Inferior parietal cortex (tissue), 1 donor: Measurements from ENCODE around the gene RBCK1.
"Not testable (repeated sequence)": the region's sequence is repeated elsewhere in the genome, so short reads cannot be mapped to it uniquely, and the experiment has no call there.

Experiments used
- DNase-seq: peaks from one replicate; pipeline ENCODE4 v3.0.0-alpha.2; 2016; ENCODE audit errors: extremely low spot score

The RBCK1 gene

GRCh38 chr20:376089-376488 lies 32.0 kb upstream of the RBCK1 start:
- DNase-seq = no peak

DNA sequence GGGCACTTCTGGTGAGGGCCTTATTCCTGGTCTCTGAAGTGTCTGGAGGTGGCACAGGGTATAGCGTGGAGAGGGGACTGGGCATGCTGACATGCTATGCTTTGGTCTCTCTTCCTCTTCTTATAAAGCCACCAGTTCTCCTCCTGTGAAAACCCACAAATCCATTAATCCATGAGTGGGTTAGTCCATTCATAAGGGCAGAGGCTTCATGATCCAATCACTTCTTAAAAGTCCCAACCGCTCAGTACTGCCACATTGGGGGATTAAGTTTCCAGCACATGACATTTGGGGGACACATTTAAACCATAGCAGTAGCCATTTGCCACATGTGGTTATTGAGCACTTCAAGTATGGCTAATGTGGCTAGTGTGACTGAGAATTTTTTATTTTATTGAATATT lies 31.3 kb upstream of the RBCK1 start:
- no peak for DNase-seq

DNA sequence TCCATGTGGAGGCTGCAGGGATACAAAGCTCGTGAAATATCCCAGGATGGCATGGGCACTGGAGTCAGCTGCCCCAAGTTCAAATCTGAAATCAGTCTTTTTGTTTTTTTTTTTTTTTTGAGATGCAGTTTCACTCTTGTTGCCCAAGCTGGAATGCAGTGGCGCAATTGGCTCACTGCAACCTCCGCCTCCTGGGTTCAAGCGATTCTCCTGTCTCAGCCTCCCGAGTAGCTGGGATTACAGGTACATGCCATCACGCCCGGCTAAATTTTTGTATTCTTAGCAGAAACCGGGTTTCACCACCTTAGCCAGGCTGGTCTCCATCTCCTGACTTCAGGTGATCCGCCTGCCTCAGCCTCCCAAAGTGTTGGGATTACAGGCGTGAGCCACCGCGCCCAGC lies 30.5 kb upstream of the RBCK1 start:
- not testable (repeated sequence) for DNase-seq

DNA sequence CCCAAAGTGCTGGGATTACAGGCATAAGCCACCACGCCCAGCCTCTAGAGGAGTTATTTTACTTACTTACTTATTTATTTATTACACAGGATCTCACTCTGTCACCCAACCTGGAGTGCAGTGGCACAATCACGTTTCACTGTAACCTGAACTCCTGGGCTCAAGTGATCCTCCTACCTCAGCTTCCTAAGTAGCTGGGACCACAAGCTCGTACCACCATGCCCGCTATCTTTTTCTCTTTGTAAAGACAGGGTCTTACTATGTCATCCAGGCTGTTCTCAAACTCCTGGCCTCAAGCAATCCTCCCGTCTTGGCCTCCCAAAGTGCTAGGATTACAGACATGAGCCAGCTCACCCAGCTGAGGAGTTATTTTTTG lies 29.1 kb upstream of the RBCK1 start:
- DNase-seq = no peak

- no peak for DNase-seq
Measured at GRCh38 chr20:380763-381580, 27.1 kb upstream of the RBCK1 start.

DNA sequence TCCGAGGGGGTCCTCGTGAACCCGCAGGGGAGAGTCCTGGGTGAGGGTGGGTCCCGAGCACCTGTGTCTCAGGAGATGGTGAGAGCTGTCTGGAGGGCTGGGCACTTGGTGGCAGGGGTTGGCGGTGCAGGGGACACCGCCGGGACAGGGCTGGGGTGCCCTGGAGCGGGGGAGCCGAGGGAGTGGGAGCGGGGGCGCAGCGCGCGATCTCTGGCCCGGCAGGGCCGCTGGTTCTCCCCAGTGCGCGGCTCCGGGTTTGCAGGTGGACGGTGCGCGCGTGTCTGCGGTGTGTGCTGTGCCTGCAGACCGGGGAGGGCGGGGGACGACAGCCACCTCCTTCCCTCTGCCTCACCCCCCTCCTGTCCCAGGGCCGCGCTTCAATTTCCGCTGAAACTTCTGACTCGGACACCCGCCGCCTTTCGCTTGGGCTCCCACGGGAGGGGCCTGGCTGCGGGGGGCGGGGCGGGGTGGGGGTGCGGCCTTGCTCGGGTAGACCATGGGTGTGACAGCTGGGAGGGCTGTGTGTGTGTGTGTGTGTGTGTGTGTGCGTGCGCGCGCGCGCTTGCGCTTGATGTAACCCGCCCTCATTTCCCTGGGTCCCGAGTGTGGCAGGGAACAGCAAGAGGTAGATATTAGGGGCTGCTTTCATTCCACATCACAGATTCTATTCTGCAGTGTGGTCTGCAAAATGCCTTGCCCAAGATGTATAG lies 26.4 kb upstream of the RBCK1 start:
- no peak for DNase-seq

GRCh38 chr20:382291-383115 lies 25.6 kb upstream of the RBCK1 start:
- no peak for DNase-seq

DNA sequence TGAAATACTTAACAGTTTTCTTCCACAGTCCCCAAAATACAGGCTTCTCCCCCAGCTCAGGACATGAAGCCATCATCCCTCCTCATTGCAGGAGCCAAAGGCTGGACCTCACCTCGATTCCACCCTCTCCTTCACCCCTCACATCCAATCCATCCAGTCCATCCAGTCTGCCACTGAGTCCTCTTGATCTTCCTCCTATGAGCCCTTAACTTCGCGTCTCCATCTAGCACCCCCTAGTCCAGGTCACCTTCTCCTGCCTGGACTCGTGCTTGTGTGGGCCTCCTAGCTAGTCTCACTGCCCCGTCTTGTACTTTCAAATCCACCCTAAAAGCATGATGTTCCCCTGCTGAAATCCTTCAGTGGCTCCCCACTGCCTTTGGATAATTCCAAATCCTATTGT lies 24.2 kb upstream of the RBCK1 start:
- no peak for DNase-seq

DNA sequence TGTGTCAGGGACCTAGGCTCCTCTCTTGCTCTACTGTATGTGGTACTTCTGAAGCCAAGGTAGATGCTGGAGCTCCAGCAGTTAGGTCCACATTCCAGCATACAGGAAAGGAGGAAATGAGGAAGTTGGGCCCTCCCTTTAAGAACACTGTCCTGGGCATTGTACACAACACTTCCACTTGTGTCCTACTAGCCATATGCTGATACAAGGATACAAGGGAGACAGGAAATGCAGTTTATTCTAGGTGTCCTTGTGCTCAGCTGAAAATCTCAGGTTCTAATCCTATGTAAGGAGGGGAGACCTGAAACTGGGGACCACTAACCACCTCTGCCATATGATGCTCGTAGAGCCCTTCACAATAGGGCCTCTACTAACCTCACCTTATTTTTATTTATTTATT lies 23.4 kb upstream of the RBCK1 start:
- DNase-seq = no peak

GRCh38 chr20:385448-385847 lies 22.7 kb upstream of the RBCK1 start:
- DNase-seq = no peak

DNA sequence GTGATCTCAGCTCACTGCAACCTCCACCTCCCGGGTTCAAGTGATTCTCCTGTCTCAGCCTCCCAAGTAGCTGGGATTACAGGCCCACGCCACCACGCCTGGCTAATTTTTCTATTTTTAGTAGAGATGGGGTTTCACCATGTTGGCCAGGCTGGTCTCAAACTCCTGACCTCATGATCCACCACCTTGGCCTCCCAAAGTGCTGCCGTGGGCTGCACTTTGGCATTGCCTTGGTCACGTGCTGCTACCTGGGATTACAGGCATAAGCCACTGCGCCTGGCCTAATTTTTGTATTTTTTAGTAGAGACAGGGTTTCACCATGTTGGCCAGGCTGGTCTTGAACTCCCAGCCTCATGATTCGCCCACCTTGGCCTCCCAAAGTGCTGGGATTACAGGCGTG lies 21.5 kb upstream of the RBCK1 start:
- not testable (repeated sequence) for DNase-seq

GRCh38 chr20:387520-387919 lies 20.6 kb upstream of the RBCK1 start:
- no peak for DNase-seq

GRCh38 chr20:388034-388994 lies 19.8 kb upstream of the RBCK1 start:
- no peak for DNase-seq

DNA sequence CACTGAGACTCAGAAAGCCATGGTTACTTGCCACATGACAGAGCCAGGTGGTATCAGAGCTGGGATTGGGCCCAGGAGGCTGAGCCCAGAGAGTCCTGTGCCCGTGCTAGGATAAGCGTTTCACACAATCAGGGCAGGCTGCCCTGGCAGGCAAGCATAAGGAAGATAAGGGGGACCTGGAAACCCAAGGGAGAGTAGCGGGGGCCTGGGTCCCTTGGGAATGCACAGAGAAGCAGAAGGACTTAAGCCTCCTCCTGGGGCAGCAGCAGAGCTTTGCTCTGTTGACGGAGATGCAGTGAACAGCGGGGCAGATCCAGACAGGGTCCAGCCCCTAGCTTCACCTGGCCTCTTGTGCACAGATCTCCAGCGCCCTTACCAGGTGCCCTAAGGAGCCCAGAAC lies 18.9 kb upstream of the RBCK1 start:
- DNase-seq = no peak

DNA sequence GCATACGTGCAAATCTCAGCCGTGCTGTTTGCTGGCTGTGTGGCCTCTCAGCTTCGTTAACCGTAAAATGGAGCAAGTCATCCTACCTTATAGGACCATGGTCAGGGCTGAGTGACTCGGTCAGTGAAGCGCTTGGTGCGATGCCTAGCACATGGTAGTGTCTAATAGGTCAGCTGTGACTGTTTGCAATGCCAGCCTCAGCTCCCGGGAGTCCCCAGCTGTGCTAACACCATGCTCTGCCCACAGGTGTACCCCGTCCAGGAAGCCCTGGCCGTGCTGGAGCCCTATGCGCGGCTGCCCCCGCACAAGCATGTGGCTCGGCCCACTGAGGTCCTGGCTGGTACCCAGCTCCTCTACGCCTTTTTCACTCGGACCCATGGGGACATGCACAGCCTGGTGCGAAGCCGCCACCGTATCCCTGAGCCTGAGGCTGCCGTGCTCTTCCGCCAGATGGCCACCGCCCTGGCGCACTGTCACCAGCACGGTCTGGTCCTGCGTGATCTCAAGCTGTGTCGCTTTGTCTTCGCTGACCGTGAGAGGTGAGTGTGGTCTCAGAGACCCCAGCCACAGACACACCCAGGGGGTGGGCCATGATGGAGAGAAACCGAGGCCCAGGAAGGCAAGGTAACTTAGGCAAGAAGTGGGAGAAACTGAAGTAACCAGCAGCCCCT lies 16.9 kb upstream of the RBCK1 start:
- no peak for DNase-seq

- not testable (repeated sequence) for DNase-seq
Measured at GRCh38 chr20:393296-393695, 14.8 kb upstream of the RBCK1 start.

- no peak for DNase-seq
Measured at GRCh38 chr20:396252-396618, 11.9 kb upstream of the RBCK1 start.

DNA sequence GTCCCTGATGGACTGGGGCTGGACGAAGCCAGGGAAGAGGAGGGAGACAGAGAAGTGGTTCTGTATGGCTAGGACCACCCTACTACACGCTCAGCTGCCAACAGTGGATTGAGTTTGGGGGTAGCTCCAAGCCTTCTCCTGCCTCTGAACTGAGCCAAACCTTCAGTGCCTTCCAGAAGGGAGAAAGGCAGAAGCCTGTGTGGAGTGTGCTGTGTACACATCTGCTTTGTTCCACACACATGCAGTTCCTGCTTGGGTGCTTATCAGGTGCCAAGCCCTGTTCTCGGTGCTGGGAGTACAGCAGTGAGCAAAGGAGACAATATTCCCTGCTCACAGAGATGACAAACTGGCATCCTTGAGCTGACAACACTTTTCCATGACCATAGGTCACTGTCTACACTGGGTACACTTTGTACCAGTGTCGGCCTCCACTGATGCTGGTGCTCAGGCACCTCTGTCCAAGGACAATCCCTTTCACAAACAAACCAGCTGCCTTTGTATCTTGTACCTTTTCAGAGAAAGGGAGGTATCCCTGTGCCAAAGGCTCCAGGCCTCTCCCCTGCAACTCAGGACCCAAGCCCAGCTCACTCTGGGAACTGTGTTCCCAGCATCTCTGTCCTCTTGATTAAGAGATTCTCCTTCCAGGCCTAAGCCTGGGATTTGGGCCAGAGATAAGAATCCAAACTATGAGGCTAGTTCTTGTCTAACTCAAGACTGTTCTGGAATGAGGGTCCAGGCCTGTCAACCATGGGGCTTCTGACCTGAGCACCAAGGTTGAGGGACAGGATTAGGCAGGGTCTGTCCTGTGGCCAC lies 11.3 kb upstream of the RBCK1 start:
- DNase-seq = no peak

DNA sequence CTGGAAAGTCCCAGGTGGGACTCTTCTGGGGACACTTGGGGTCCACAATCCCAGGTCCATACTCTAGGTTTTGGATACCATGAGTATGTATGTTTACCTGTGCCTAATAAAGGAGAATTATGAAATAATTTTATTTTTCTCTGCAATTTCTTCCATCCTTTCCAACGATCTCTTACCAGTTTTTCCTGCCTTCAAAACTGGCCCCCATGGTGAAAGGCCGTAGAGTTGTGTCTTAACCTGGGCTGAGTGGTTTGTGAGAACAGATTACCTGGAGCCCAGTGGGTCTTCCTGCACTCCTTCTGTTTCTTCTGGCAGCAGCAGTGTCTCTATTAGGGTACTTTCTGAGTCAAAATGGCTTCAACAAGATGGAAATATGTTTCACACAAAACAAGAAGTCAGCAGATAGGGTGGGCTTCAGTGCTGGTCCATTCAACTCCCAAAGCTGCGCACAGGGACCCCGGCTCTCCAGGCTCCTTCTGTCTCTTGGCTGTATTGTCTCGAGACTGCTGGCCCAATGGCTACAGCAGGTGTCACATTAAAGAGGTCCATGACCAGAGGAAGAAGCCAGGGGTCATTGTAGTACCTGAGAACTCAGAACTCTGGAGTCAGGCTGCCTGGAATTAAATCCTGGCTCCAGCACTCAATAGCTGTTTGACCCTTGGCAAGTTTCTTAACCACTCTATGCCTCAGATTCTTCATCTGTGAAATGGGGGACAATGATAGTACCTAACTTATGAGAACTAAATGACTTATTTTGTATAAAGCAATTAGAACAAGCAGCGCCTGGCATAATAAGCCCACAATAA lies 10.5 kb upstream of the RBCK1 start:
- DNase-seq = no peak
